SK-N-SH (cell line): ENCODE data around the gene NPIPA5.

ENCODE experiments used
- JUND ChIP-seq: IDR thresholded peaks from 2 replicates; pipeline ENCODE4 v1.4.0; 2012
- NFIC ChIP-seq: IDR thresholded peaks from 2 replicates; pipeline ENCODE4 v1.4.0; 2012; ENCODE audit warnings: borderline replicate concordance
- NRF1 ChIP-seq: IDR thresholded peaks from 2 replicates; pipeline ENCODE4 v1.6.1; 2012; ENCODE audit warnings: low read depth, mild to moderate bottlenecking, low read length
- RAD21 ChIP-seq: IDR thresholded peaks from 2 replicates; pipeline ENCODE4 v1.6.1; 2012; ENCODE audit warnings: mild to moderate bottlenecking, low read length
- RFX5 ChIP-seq: IDR thresholded peaks from 2 replicates; pipeline ENCODE4 v1.6.1; 2012; ENCODE audit warnings: mild to moderate bottlenecking, improper control_type of control experiment, low read length
- SIN3A ChIP-seq: IDR thresholded peaks from 2 replicates; pipeline ENCODE4 v1.6.1; 2012; ENCODE audit warnings: low read depth, mild to moderate bottlenecking, low read length, moderate library complexity, borderline replicate concordance
- TEAD4 ChIP-seq: IDR thresholded peaks from 2 replicates; pipeline ENCODE4 v1.4.0; 2012; ENCODE audit warnings: mild to moderate bottlenecking, borderline replicate concordance; ENCODE audit not compliant: insufficient read depth
- YY1 ChIP-seq: IDR thresholded peaks from 2 replicates; pipeline ENCODE4 v1.4.0; 2012; ENCODE audit warnings: low read depth, mild to moderate bottlenecking
- TF ChIP-seq, protein P1 (sequence below): fragments of 200-600 bp; sonication (generic); IDR thresholded peaks from 2 replicates; pipeline ENCODE4 v1.6.1; 2017; ENCODE audit warnings: antibody characterized with exemption, mild to moderate bottlenecking, moderate library complexity
- TF ChIP-seq, protein P2 (sequence below): IDR thresholded peaks from 2 replicates; pipeline ENCODE4 v1.6.1; 2012; ENCODE audit warnings: mild to moderate bottlenecking, low read depth, low read length, moderate library complexity

DNA sequence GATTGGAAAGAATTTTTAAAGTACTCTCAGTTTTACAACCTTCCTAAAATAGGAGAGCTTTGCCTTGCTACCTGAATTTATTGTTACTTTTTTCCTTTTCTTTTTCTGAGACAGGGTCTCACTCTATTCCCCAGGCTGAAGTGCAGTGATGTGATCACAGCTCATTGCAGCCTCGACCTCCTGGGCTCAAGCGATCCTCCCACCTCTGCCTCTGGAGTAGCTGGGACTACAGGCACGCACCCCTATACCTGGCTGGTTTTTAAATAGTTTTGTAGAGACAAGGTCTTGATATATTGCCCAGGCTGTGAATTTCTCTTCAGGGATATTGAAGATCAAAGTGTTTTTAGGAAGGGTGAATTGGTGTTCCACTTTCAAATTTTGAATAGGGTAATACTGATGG lies 21.2 kb upstream of the NPIPA5 start:
- TF ChIP-seq JUND (no peak), TEAD4 (no peak), NFIC (no peak), SIN3A (no peak), RAD21 (no peak), YY1 (no peak), RFX5 (no peak), NRF1 (no peak)
- TF ChIP-seq, protein P1, sequence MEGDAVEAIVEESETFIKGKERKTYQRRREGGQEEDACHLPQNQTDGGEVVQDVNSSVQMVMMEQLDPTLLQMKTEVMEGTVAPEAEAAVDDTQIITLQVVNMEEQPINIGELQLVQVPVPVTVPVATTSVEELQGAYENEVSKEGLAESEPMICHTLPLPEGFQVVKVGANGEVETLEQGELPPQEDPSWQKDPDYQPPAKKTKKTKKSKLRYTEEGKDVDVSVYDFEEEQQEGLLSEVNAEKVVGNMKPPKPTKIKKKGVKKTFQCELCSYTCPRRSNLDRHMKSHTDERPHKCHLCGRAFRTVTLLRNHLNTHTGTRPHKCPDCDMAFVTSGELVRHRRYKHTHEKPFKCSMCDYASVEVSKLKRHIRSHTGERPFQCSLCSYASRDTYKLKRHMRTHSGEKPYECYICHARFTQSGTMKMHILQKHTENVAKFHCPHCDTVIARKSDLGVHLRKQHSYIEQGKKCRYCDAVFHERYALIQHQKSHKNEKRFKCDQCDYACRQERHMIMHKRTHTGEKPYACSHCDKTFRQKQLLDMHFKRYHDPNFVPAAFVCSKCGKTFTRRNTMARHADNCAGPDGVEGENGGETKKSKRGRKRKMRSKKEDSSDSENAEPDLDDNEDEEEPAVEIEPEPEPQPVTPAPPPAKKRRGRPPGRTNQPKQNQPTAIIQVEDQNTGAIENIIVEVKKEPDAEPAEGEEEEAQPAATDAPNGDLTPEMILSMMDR = no peak
- TF ChIP-seq, protein P2, sequence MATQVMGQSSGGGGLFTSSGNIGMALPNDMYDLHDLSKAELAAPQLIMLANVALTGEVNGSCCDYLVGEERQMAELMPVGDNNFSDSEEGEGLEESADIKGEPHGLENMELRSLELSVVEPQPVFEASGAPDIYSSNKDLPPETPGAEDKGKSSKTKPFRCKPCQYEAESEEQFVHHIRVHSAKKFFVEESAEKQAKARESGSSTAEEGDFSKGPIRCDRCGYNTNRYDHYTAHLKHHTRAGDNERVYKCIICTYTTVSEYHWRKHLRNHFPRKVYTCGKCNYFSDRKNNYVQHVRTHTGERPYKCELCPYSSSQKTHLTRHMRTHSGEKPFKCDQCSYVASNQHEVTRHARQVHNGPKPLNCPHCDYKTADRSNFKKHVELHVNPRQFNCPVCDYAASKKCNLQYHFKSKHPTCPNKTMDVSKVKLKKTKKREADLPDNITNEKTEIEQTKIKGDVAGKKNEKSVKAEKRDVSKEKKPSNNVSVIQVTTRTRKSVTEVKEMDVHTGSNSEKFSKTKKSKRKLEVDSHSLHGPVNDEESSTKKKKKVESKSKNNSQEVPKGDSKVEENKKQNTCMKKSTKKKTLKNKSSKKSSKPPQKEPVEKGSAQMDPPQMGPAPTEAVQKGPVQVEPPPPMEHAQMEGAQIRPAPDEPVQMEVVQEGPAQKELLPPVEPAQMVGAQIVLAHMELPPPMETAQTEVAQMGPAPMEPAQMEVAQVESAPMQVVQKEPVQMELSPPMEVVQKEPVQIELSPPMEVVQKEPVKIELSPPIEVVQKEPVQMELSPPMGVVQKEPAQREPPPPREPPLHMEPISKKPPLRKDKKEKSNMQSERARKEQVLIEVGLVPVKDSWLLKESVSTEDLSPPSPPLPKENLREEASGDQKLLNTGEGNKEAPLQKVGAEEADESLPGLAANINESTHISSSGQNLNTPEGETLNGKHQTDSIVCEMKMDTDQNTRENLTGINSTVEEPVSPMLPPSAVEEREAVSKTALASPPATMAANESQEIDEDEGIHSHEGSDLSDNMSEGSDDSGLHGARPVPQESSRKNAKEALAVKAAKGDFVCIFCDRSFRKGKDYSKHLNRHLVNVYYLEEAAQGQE = no peak
